ENCODE measurements around the gene SIL1.
"Not testable (repeated sequence)": the region's sequence is repeated elsewhere in the genome, so short reads cannot be mapped to it uniquely, and the experiment has no call there.

The SIL1 gene

DNA sequence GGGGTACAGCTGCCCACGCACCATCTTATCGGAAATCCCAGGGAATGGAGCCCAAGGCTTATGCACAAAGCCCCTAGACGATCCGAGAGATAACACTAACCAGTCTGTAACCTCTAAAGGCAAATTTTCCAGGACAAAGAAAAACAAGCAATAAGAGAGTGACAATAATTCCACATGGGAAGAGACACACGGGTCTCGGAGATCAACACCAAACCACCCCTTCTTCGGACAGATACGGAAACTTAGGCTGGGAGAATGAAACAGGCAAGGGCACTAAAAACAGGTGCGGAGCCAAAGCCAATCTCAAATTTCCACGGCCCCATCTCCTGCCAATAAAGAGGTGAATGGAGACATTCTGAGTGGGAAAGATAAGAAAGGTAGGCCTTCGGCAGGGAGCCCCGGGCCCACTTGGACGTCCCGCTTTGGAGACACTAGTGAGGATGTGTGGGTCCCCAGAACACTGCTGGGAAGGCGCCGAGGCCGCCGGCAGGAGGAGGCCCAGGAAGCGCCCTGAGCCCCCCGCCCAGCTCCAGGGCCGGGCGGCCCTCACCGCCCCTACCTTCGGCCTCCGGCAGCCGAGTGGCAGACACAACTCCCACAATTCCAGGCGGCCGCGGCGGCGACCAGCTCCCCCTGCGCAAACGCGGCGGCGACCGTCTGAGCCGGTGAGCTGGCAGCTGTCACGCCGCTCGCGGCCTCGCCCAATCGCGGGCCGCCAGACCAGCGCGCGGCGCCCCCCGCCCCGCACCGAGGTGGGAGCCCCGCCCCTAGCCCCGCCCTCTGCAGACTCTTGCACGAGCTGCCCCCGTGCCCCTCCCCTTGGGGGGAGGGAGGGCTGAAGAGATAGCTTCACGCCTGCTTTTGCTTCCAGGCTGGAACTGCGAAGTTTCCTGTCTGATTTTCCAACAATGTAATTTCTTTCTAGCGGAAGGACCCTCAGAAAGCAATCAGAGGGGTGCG, at the start of gene SIL1:
Gene SIL1 (minus strand): TSS at position 659 of the 960 bp plus-strand sequence. CDS start 70,525 bp downstream, outside the sequence.
- DNase-seq (ENCODE audit: insufficient read length, low spot score), result peak; percentile 95
- FAIRE-seq, result peak; percentile 75

DNA sequence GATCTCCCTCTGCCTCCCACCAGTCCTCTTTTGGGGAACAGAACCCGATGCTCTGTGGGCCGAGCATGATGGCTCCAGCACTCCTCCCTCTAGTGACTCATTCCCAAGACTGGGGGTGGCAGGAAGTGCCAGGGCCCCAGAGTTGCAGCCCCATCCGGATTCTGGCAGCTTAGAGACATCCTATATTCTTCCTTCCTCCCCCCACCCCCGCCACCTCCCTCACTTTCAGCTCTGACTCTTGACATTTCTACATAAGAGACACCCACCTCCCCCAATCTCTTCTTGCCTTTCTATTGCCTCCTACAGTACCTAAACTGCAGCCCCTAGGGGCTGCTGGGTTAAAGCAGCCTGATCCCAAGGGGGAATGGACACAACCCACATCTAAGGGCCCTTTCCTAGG, 48.2 kb upstream of the SIL1 start:
- DNase-seq (ENCODE audit: insufficient read length, low spot score) (peak; percentile 81), FAIRE-seq (no peak)

- FAIRE-seq (no peak), DNase-seq (ENCODE audit: insufficient read length, low spot score) (no peak)
Measured at GRCh38 chr5:139245637-139246339, 47.6 kb upstream of the SIL1 start.

DNA sequence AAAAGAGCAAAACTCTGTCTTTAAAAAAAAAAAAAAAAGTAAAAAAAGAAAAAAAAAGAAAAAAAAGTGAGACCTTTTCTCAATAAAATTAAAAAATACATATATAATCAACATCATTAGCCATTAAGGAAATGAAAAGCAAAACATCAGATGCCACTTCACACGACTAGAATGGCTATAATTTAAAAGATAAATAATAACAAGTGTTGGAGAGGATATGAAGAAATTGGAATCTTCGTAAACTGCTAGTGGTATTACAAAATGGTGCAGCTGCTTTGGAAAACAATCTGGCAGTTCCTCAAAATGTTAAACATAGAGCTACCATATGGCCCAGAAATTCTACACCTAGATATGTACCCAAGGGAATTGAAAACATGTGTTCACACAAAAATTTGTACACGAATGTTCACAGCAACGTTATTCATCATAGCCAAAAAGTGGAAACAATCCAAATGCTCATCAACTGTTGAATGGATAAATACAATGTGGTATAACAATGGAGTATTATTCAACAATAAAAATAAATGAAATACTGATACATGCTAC, 45.3 kb upstream of the SIL1 start:
- FAIRE-seq (no peak), DNase-seq (ENCODE audit: insufficient read length, low spot score) (no peak)

GRCh38 chr5:139241139-139241538, 43.0 kb upstream of the SIL1 start:
- no peak for DNase-seq (ENCODE audit: insufficient read length, low spot score)
- FAIRE-seq, result no peak

GRCh38 chr5:139236479-139236878, 38.3 kb upstream of the SIL1 start:
- DNase-seq (ENCODE audit: insufficient read length, low spot score) (no peak), FAIRE-seq (no peak)

DNA sequence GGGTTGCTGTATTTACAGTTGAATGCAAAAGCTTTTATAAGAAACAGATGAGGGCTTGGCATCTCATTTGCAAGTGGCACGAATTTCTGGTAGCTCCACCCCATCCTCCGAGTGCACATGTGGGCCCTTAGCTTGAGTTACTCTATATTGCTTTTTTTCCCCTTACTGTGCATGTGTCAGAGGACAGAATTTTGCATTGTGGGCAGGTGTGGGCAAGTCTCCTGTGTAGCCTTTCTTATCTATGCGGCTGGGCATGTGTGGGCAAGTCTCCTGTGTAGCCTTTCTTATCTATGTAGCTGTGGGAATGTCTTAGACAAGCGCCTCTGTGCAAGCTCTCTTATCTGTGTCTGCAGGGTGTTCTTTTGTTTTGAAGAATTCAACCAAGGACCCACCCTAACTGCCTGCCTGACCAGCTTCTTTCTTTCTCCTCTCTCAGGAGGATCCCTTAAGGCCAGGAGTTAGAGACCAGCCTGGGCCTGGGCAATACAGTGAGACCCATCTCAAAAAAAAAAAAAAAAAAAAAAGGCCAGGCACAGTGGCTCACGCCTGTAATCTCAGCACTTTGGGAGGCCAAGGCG, 34.1 kb upstream of the SIL1 start:
- DNase-seq (ENCODE audit: insufficient read length, low spot score), result no peak
- no peak for FAIRE-seq

DNA sequence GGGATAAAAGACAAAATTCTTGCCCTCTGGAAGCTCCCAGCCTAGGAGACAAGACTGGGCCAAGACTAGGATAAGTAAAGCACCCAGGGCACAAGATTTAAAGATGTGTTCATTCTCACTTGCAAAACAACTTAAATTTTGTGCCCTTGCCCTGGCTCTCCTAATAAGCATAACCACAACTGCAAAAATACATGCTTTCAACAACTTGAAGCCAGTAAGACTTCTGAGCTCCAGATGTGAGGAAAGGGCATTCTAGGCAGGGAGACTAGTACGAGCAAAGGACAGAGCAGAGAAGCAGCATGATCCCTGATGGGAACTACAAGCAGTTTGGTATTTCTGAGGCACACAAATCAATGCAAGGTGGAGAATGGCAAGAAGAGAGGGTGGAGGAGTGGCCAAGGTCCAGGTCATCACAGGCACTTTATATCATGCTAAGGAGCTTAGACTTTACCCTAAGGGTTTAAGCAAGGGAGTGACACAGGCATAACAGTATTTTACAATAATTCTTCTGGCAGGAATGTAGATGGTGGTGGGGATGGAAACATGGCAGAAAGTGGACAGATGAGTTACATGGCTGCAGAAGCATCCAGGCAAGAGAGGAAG, 30.1 kb upstream of the SIL1 start:
- DNase-seq (ENCODE audit: insufficient read length, low spot score), result no peak
- FAIRE-seq, result no peak

- DNase-seq (ENCODE audit: insufficient read length, low spot score) (no peak), FAIRE-seq (no peak)
Measured at GRCh38 chr5:139226131-139226530, 28.0 kb upstream of the SIL1 start.

DNA sequence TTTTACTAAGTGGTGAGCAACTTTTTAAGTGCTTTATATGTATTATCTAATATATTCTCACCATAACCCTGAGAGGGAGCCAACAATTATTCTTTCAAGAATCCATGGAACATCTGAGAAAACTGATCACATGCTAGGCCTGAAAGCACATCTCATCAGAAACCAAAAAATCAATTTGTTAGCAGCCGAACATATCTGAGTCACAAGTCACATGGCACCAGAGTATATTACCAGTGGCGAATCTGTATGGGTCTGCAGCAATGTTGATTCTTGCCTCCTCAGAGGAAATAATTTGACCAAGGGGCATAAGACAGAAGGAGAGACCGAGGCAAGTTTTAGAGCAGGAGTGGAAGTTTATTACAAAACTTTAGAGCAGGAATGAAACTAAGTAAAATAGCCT, 25.3 kb upstream of the SIL1 start:
- FAIRE-seq (no peak), DNase-seq (ENCODE audit: insufficient read length, low spot score) (no peak)

GRCh38 chr5:139222346-139222745, 24.2 kb upstream of the SIL1 start:
- FAIRE-seq (no peak), DNase-seq (ENCODE audit: insufficient read length, low spot score) (no peak)

GRCh38 chr5:139218038-139218437, 19.9 kb upstream of the SIL1 start:
- FAIRE-seq, result not testable (repeated sequence)

GRCh38 chr5:139215107-139215975, 17.2 kb upstream of the SIL1 start:
- FAIRE-seq, result no peak
- DNase-seq (ENCODE audit: insufficient read length, low spot score), result no peak

More at GRCh38 chr5:139218038-139218437, 19.9 kb upstream of the SIL1 start:
- not testable (repeated sequence) for DNase-seq (ENCODE audit: insufficient read length, low spot score)

- DNase-seq (ENCODE audit: insufficient read length, low spot score) (no peak), FAIRE-seq (no peak)
Measured at GRCh38 chr5:139214646-139215045, 16.5 kb upstream of the SIL1 start.

GRCh38 chr5:139212906-139213305, 14.7 kb upstream of the SIL1 start:
- DNase-seq (ENCODE audit: insufficient read length, low spot score) (no peak), FAIRE-seq (no peak)

- DNase-seq (ENCODE audit: insufficient read length, low spot score), result no peak
- no peak for FAIRE-seq
Measured at GRCh38 chr5:139212486-139212885, 14.3 kb upstream of the SIL1 start.

GRCh38 chr5:139210585-139210984, 12.4 kb upstream of the SIL1 start:
- DNase-seq (ENCODE audit: insufficient read length, low spot score) (no peak), FAIRE-seq (no peak)

DNA sequence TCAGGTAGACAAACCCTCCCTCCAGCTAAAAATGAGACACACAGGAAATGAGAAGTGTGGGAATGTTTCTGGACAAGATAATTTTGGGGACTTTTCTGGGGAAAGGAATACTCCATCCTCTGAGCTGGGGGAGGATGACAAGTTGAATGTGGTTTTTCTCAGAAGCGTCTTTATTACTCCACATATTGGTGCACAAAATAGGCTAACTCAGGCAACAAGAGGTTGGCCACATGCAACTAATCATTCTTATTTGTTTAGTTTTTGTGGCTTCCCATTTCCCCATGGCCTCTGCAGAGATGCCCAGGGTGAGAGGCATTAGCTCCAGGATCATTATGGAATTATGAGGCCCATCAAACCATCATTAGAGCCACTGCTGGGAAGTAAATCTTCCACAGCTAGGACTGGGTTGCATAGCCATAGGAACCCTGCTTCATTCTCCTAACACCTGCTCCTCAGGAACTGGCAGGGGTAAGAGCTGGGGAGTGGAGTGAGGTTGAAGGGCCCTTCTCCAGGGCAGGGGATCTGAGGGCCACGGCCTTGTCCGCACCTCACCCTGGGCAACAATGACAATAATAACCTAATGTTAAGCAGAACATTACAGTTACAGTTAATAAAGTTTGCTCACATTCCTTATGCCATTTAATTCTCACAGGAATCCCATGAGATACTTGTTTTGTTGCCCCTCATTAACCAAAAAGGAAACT, 9.3 kb upstream of the SIL1 start:
- FAIRE-seq, result no peak
- no peak for DNase-seq (ENCODE audit: insufficient read length, low spot score)

GRCh38 chr5:139205586-139205985, 7.4 kb upstream of the SIL1 start:
- FAIRE-seq (no peak), DNase-seq (ENCODE audit: insufficient read length, low spot score) (no peak)

Measured in HTR-8/SVneo (cell line).